Activated CD4-positive, alpha-beta T cell treated with anti-CD3 and anti-CD28 coated beads for 4 hours (primary cell): Measurements from ENCODE around the gene BSCL2.
"Not testable (repeated sequence)": the region's sequence is repeated elsewhere in the genome, so short reads cannot be mapped to it uniquely, and the experiment has no call there.

ENCODE experiments used
- DNase-seq, 2 donors: peaks; one replicate each; pipeline ENCODE4 v3.0.0-alpha.2; 2020

BSCL2 gene

DNA sequence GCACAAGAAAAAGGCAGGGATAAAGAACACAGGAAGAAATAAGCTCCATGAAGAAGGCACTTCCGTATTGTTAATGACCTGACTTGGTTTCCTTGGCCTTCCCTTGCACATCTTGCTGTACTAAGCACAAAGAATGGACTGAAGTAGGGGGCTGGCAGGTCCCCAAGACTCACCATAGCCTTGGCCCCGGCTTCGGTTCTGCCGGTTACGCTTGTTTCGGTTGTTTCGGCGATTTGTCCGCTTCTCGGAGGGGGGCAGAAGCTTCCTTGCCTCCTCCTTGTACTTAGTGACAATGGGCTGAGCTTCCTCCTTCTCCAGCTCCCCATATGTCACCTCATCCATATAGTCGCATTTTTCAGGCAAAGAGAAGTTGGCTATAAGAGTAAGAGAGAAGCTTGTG is 9.6 kb upstream of the BSCL2 start:
- DNase-seq, result no peak

DNA sequence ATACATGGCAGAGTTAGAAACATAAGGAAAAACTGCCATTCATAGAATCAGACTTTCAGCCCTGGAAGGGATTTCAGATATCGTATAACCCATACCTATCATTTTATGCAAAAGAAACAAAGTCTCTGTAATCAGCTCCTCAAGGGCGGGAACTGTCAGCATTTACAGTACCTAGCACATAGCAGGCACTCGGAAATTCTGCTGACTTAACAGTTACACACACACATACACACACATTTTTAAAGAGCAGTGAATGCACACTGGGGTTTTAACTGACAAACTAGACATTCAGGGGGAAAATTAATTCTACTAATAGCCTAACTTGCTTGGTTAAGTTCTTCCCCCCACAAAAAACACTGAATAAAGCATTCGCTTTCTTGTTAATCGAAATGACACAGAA is 9.0 kb upstream of the BSCL2 start:
- DNase-seq, result no peak

DNA sequence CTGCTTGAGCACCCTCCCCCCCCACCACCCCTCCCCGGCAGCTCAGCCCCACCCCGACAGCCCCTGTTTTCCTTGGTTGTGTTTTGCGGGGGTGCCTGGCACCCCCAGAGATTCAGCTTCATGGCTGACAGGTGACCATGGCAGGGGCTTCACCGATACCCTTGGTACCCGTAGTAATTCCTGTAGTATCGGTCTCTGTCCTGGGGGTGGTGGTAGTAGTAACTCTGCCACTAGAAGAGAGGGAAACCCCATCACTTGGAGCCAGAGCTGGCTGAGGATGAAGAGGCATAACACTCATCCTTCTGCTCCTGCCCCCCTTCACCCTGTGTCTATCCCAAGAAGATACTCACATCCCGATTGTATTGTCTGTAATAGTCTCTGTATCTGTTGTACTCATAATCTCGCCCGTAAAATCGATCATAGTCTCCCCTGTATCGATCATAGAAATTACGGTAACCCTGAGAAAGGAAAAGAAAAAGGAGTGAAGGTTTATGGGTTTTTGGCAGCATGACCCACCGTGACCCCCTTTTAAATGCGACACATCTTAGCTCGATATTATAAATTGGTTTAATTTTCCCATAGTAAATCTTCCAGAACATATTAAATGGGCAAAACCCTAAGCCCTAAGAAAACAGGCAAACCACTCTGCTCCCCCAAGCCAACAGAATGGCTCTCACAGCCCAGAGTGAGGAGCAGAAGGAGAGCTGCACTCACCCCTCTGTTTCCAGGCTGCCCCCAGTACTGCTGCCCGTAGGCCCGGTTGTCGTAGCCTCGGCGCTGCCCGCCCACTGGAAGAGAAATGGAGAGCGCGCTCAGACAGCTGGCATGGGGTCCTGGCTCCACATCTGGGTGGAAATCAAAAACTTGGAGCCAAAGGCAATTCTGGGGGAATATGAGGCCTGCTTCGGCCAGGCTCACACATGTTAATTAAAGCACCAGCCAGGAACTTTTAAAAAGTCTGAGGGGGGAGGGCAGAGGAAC is 8.2 kb upstream of the BSCL2 start:
- no peak for DNase-seq

DNA sequence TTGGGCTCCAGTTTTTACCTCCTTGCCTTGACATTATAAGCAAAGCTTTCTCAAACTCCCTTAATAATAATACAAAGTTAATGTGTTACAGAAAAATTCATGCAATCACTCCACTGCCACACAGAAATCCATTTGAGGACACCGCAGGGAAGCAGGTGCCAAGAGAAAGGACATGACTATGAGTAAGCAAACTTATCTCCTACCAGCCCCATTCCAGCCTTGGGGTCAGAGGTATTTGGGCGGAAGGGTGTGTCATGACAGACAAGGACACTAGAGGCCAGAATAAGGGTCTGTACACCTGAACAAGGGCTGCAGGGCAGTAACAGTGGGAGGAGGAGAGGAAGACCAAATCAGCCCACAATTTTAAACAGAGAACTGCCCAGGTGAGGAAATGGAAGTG is 6.1 kb upstream of the BSCL2 start:
- no peak for DNase-seq

- DNase-seq, result no peak
These were observed 5.6 kb upstream of the BSCL2 start for GRCh38 chr11:62712861-62713260.

GRCh38 chr11:62712276-62712812 is 5.1 kb upstream of the BSCL2 start:
- DNase-seq, result no peak

- peak; percentile 25 to 26 for DNase-seq
These were observed 2.7 kb upstream of the BSCL2 start for GRCh38 chr11:62710001-62710345.

- peak; percentile 96 for DNase-seq
These were observed 2.2 kb upstream of the BSCL2 start for GRCh38 chr11:62709247-62710000.

- peak; percentile 41 to 46 for DNase-seq
These were observed 1.6 kb upstream of the BSCL2 start for GRCh38 chr11:62708793-62709192.

- no peak for DNase-seq
These were observed 1.2 kb upstream of the BSCL2 start for GRCh38 chr11:62708392-62708791.

- no peak for DNase-seq
These were observed 375 bp downstream of the BSCL2 start for GRCh38 chr11:62706850-62707247.

DNA sequence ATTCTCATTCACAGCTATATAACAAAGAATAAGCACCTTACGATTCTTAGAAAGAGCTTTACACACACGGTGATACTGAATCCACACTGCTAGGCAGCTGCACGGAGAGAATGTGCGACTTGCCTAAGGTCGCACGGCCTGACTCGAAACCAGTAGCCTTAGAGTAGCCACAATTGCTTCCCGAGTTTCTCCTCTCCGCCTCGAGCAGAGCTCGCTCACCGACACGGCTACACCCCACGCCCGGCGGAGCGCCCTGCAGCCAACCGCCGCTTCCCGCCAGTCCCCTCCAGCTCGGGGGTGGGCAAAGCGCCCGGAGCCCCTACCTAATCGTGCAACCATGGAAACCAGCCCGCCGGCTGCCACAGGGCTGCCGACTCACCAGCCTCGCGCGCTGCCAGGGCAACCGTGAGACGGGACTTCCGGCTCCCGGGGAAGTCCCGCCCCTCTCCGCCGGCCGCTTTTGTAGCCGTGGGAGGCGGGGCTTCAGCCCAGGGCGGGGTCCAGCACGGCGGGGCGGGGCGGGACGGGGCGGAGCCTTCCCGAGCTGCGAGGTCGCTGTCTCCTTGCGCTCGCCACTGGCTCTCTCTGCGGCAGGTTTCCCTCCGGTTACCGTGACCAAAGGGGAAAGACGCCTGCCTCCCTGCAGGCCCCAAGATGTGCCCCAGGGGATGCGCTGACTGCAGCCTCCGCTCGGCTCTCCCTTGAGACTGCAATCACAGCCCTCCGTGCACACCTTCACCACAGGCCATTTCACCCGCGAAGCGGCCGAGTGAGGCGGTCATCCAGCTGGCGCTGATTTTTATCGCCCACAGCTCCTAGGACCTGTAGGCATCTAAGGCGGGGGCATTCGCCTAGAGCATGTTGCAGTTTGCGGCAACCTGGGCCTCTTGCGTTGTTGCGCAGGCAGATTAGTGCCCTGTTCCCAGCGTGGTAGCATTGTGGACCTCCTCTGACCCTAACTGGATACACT is 1.1 kb downstream of the BSCL2 start:
- DNase-seq, result peak; percentile 92 to 95

DNA sequence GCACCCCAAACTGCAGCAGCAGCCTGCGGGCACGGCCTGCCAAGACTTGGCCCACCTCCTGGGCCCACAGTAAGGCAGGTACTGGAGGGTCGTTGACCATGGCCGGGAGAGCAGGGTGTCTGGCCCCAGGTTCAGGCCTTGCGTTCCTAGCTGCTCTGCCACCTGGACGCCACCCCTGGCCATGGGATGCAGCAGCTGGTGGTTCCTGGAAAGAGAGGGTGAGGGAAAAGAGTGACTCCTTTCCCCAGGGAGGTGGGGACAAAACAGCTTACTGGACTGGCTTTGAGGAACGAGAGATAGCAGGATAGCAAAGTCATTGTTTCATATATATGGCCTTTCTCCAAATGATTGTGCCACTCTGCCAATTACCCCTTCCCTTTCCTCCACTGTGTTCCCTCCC is 1.8 kb downstream of the BSCL2 start:
- no peak for DNase-seq

GRCh38 chr11:62703921-62704320 is 3.3 kb downstream of the BSCL2 start:
- DNase-seq, result not testable (repeated sequence)

- DNase-seq, result no peak
These were observed 5.0 kb downstream of the BSCL2 start for GRCh38 chr11:62702246-62702645.

DNA sequence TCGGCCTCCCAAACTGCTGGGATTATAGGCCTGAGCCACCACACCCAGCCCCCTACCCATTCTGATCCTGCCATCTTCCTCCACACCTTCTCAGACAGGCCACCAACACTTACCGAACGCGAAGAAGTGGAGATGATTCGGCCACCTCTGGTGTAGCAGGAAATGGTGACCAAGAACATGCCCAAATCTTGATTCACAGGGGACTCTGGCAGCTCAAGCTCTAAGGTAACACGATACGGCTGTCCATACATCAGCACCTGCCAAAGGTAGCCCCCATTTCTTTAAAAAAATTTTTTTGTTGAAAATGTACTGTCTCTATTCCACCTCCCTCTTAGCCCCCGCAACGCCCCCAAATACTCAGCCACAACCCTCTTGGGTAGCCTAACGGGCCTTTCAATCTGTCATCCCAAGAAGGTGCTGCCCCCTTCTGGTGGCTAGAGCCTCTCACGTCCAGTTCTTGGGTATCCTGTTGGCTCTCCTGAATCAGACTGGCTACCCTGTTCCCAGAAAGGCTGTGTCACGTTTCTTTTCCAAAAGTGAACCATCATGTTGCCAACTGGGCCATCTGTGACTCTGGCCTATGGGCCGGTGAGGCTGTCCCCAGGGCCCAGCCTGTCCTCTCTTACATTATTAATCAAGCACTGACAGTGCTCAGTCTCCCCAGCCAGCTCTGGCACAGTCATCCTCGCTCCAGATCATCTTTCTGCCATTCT is 12.6 kb downstream of the BSCL2 start:
- DNase-seq, result peak; percentile 80 to 81

- DNase-seq, result not testable (repeated sequence)
These were observed 13.6 kb downstream of the BSCL2 start for GRCh38 chr11:62693624-62694023.

- DNase-seq, result no peak
These were observed 17.6 kb downstream of the BSCL2 start, which contains the start of gene LRRN4CL for GRCh38 chr11:62689421-62690183. TSS of gene LRRN4CL (minus strand) at chr11:62689530. CDS start at chr11:62688508, 1,022 bp downstream.

DNA sequence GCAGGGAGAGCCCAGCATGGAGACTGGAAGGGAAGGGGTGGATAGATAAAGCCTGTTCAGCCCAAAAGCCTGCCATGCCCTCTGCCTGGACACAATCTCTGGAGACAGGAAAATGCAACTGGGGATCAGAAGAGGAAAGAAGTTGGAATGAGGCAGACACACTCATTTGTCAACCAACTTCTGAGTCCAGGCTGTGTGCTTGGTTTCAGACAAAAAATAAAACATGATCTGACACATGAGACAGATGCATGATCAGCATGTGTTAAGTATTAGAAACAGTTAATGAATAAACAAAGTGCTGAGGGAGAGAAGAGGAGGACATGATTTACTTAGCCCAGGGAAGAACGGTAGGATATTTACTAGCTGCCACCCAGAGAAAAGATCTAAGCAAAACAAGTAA is 18.7 kb downstream of the BSCL2 start:
- DNase-seq, result no peak

DNA sequence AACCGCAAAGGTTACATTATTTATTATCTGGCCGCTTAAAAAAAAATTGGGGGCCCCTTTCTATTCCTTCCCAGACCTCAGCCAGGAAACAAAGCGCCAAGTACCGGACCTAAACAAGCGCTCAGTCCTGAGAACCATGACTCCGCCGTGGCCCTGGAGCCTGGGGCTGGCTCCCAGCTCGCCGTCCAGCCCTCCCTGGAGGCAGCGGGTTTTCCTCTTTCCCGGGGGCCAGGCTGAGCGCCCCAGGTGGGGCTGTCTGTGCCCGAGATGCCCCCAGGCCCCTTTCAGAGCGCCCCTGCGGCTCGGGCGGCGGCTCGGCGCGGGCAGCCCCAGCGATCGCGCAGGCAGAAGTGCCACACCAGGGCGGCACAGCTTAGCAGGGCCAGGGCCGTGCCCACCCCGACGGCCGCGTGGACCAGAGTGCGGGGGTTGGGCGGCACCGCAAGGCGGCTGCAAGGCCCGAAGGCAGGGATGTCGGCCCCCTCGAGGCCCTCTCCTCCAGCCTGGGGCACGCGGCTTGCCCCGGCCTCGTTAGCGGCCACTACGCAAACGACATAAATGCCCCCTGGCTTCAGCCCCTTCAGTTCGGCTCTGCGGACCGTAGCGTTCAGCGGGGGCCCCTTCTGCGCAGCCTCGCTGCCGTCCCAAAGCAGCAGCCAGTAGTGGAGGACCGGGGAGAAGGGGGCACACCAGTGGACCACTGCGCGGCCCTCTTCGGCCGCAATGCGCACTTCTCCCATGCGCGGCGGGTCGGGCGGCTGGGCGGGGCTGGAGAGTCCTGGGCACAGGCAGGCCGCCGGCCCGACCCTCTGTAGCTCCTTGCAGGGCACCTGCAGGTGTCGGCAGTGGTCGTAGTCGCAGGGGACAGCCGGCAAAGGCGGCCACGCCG is 19.5 kb downstream of the BSCL2 start:
- no peak for DNase-seq
